KBM-7 (cell line): ENCODE results near the gene ERN1.
A peak's percentile ranks its signal among the peaks of the same experiment; 100 is the strongest.
"Not testable (repeated sequence)": the region's sequence is repeated elsewhere in the genome, so short reads cannot be mapped to it uniquely, and the experiment has no call there.

Experiments used
- DNase-seq: peaks from one replicate; pipeline ENCODE4 v3.0.0-alpha.2; 2015
- in situ Hi-C: fragments of 300-500 bp; cut with MboI; formaldehyde crosslinking; loops from 2 replicates; pipeline ENCODE4 v1.14.3; 2020; ENCODE audit warnings: low sequenced_read_pairs, low pct_unique_long_range_greater_than_20kb, mixed read lengths

Gene ERN1

DNA sequence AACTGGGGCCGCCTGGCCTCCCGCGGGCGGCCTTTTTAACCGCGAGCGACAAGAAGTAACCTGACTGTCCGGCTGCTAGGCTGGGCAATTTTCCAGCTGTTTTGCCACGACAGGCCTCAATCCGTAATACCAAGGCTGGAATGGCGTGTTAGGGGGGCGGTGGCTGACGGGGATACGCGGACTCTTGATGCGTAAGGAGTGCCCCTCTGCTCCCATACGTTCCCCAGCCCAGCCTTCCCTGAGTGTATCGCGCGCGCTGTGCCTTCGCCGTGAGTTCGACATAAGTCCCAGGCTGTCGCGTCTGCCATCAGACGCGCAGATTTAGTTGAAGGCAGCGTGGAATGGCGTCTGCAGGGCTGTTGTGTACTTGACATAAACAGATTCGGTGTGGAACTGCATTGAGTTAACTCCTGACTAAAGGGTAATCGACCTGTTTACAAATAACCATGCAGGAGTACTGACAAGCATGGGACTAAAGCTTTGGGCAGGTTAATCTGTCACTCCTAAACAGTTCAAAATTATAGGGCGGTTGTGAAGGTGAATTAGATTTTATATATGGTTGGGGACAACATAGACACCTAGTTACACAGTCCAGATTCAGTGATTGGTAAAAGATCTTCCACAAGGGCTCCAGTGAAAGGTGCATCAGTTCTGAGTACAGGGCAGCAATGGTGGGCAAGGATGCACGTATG lies 16.6 kb upstream of the ERN1 start:
- in situ Hi-C loops: loop anchor here (25.0 kb wide), 1 partner anchor 109 kb away; no protein-coding TSS in a partner anchor
- DNase-seq: peak; percentile 58

DNA sequence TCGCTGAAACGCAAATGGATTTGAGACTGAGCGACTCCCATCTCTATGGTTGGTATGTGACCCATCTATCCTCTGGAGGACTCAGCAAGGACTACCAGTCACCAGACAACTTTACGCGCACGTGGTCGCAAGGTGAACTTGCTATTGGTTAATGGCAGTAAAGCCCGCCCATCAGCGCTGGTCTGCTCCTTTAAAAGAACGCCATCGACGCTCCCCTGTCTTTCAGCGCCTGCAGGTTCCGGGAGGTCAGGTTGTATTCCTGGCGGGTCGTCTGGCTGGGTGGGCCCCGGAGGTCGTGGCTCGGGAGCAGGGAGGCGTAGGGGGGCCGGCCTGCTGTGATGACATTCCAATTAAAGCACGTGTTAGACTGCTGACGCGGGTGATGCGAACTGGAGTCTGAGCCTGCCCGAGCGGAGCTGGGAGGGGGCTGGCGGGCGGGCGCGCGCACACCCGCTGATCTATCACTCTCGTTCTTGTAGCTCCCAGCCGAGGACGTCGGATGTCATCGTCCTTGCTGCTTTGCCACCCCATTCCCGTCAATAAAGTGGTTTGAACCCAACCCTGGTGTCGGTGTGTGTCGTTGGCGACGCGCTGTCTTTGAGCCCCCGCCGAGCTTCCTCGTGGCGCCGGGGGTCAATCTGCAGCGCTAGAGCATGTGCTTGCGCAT lies 15.9 kb upstream of the ERN1 start:
- peak; percentile 98 for DNase-seq
- in situ Hi-C loops: loop anchor here (25.0 kb wide), 1 partner anchor 109 kb away; no protein-coding TSS in a partner anchor

DNA sequence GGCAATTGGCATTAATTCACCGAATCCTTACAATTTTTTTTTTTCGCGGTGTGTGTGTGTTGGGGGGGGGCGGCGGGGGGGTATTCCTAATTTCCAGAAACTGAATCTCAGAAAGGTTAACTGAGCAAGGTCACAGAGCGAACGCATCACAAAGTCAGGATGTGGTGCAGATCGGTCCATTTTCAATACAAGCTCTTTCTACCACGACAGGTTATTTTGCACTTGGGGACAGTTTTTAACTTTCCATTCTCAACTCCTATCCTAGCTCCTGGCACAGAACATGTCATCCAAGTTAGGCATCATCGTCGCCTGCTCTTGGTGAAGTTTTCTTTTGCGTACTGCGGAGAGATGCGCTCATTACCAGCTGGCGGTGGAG lies 15.4 kb upstream of the ERN1 start:
- DNase-seq: no peak
- in situ Hi-C loops: loop anchor here (25.0 kb wide), 1 partner anchor 108 kb away; no protein-coding TSS in a partner anchor

DNA sequence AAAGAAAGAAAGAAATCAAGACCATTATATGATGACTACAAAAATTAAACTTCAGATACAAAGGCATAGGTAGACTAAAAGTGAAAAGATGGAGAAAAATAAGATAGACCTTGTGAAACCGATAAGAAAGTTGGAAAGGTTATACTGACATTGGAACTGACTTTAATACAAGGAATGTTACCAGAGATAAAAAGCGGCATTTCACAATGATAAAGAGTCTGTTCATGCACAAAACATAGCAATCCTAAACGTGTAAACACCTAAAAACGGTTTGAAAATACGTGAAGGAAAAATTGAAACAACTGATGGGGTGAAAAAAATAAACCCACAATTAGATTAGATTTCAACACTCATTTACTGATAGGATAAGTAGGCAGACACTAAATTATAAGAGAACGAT lies 9.6 kb upstream of the ERN1 start:
- DNase-seq: no peak
- in situ Hi-C loops: loop anchor here (25.0 kb wide), 1 partner anchor 102 kb away; no protein-coding TSS in a partner anchor

DNA sequence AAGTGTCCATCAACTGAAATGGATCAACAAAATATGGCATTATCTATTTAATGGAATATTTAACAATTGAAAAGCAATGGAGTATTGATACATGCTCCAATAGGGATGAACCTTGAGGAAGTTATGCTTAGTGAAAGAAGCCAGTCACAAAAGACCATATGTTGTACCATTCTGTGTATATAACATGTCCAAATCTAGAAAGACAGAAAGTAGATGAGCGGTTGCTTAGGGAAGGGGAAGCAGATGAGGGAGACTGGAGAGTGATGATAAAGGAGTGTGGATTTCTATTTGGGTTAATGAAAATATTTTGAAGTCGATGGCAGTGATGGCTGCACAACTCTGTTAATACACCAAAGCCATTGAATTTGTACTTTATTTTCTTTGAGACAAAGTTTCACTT lies 8.5 kb upstream of the ERN1 start:
- no peak for DNase-seq
- in situ Hi-C loops: loop anchor here (25.0 kb wide), 1 partner anchor 101 kb away; no protein-coding TSS in a partner anchor

DNA sequence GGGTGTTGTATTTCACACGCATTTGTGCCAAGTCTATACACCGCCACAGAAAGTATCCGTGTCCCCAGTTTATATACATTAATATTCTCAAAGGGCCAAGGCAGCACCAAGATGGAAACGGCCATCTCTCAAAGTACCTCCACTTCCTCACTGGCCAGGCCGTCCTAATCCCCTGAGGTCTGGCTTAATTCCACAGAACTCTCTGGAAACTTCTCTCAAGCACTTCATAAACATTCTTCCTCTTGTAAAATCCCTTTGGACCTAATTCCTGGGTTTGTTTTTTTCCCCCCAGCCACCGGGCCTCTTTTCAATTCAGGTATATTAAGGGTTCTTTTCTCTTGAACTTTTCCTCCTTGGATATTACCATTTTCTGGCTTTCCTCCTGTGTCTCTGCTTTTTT lies 5.1 kb upstream of the ERN1 start:
- in situ Hi-C loops: loop anchor here (25.0 kb wide), 1 partner anchor 98 kb away; no protein-coding TSS in a partner anchor
- no peak for DNase-seq

DNA sequence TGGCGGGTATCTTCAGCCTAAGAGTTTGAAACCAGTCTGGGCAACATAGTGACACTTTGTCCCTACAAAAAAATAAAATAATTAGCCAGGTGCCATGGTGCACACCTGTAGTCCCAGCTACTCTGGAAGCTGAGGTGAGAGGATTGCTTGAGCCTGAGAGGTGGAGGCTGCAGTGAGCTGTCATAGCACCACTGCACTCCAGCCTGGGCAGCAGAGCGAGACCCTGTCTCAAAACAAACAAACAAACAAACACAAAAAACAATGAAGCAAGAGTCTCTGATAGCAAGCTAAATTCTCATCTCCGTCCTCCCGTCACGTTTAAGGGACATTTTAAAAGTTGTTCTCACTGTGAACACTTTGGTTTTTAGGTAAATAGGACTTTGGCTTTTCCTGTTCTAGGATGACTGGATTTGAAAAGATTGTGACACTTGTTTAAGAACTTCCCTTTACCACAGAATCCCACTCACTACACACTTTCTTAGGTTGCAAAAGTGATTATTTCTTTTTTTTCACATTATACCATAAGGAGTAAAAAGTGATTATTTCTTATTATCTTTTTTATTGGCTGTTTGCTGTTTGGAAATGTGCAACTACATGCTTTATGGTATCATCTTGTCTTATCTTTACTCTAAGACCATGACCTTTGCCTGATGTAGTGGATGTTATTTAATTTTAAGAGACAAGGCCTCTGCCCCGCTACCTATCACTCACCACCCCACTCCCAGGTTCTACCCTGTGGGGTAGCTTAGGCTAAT lies 4.4 kb upstream of the ERN1 start:
- no peak for DNase-seq
- in situ Hi-C loops: loop anchor here (25.0 kb wide), 1 partner anchor 97 kb away; no protein-coding TSS in a partner anchor

DNA sequence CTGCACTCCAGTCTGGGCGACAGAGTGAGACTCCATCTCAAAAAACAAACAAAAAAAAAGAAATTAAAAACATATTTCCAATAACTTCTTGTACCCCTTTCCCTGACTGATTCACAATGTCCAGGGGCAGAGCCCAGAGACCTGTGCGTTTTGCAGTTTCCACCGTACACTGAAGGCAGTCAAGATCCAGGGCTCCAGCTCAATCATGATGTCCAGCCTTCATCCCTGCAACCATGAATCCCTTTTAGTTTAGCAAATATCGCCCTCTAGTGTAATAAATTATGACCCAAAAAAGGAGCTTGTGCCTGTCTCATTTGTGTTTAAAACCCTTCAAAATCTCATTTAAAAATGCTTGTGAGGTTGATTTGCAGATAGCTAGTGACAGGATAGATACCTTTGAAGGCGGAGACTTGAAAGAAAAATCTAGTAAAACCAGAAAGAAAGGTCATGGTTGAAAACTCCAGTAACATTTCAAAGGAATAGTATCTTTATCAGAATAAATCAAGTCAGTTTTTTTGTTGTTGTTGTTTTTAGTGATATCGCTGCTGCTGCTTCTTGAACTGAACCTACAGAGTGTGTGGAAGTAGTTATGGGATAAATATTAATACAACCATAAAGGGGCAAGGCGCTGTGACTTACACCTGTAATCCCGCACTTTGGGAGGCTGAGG lies 3.7 kb upstream of the ERN1 start:
- peak; percentile 88 for DNase-seq
- in situ Hi-C loops: loop anchor here (25.0 kb wide), 1 partner anchor 96 kb away; no protein-coding TSS in a partner anchor

DNA sequence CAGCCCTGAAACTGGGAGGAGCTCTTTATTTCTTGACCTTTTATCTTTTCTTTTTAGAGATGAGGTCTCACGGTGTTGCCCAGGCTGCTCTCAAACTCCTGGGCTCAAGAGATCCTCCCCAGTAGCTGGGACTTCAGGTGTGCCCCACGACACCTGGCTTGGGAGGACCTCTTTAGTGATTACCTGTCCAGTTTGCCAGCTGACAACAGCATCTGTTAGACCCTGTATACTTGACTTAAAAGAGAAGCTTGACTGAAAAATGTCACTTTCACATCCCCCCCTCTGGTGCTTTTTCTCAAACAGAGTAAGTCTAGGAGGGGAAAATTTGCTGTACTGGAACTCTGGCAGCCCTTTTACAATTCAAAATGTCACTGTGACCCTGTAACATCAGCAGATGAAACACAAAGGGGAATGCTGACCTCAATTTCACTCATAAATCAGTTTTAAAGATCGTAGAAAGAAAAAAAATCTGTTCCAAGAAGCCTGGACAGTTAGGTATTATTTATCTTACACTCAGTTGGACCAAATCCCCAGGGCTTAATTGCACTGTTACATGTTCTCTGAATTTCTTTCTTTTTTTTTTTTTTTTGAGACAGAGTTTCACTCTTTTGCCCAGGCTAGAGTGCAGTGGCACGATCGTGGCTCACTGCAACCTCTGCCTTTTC lies 1.8 kb upstream of the ERN1 start:
- in situ Hi-C loops: loop anchor here (25.0 kb wide), 1 partner anchor 94 kb away; no protein-coding TSS in a partner anchor

DNA sequence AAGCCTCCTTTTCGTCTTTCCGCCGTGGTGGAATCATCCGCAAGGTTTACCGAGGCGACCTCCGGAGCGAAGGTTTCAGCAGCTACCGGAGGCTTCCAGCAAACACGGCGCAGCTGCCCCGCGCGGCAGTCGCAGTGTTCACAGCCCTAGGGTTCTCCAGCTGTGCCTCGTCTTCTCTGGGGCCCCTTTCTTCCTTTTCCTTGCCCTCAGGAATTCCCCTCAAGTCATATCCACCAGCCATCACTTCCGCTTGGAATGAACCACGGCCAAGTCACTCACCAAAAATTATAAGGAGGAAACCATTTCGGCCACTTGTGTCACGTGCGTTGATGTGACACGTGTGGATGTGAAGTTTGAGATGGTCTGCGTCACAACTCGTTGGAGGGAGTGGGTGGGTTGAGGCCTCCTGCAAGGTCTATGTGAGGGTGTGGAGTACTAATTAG lies 636 bp upstream of the ERN1 start:
- in situ Hi-C loops: loop anchor here (25.0 kb wide), 1 partner anchor 93 kb away; no protein-coding TSS in a partner anchor
- no peak for DNase-seq

More for the DNA sequence above, 1.8 kb upstream of the ERN1 start:
- DNase-seq: no peak

DNA sequence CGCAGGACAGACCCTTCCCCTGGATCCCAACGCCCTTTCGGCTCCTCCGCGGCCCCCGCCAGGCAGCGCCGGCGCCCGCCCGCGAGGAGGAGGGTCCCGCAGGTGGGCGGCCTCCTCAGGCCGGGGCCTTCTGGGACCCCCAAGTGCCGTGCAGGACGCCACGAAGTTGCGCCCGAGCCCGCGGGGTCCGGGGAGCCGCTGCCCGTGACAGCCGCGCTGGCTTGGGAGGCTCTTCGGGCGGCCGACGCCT lies 504 bp downstream of the ERN1 start:
- in situ Hi-C loops: loop anchor here (25.0 kb wide), 1 partner anchor 92 kb away; no protein-coding TSS in a partner anchor
- DNase-seq: peak; percentile 48

DNA sequence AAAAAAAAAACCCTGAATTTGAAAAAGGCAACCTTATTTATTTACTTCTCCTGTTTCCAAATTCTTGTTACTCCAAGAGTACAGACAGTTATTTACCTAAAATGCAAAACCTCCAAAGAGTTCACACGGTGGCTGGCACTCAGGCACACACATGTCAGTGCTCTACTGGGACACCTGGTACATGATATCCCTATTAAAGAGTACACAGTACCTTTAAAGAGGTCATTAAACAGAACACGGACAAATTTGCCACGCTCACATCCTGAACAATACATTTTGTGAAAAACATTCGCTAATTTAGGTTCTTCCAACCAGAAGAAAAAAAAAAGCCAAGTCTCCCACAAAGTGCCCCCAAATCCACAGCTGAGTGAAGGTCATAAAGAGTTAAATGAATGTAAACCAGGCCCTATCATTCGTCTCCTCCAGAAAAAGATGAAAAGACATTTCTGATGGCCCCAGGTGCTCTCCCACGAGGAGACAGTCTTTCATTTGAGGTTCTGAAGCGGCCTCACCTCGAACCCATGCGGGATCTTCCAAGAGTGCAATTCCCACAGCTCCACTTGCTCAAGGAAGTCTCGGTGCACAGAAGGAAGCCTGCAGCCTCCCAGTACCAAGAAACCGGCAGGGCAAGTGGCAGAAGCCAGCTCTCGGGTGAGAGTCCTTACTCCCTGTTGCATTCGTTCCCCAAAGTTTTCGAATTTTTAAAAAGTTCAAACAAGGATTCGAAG lies 993 bp downstream of the ERN1 start:
- no peak for DNase-seq
- in situ Hi-C loops: loop anchor here (25.0 kb wide), 1 partner anchor 92 kb away; no protein-coding TSS in a partner anchor

DNA sequence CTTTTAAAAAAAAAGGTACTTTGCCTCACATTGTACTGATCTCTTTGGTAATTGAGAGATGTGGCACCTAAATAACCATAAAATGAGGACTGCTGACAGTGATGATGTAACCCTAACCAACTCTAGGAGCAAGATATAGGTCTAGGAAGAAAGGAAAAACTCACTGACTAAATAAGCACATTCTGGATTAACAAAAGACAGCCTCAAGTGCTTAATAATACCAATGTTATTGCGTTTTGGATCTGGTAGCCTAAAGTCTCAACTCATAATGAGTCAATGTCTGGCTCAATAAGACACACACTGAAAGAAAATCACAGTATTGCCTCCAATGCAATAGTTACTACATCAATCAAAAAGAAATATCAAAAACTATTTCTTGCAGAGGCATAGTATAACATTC lies 3.0 kb downstream of the ERN1 start:
- no peak for DNase-seq
- in situ Hi-C loops: loop anchor here (25.0 kb wide), 1 partner anchor 90 kb away; no protein-coding TSS in a partner anchor

DNA sequence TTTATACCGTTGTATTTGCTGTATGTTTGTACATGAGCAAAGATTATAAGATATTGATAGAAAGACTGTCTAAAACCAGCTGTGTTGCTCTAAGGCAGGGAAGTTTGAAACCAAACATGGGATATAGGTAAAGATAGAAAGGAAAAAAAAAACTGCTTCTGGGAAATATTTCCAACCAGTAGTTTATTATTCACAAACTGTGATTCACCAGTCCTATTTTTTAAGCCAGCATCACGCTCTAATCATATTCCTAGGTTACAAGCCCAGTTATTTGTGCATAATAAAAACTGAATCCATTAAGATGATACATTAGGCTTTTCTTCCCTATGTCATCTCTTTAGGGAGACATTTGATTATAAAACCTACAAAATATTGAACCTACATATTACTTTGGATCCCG lies 4.0 kb downstream of the ERN1 start:
- DNase-seq: no peak
- in situ Hi-C loops: loop anchor here (25.0 kb wide), 1 partner anchor 89 kb away; no protein-coding TSS in a partner anchor

DNA sequence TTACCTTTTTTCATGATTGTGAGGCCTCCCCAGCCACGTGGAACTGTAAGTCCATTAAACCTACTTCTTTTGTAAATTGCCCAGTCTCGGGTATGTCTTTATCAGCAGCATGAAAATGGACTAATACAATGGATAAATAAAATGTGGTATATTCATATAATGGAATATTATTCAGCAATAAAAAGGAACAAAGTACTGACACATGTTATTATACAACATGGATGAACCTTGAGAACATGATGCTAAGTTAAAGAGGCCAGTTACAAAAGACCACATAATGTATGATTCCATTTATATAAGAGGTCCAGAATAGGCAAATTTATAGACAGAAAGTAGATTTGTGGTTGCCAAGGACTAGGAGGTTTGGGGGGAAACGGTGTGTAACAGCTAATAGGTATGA lies 5.3 kb downstream of the ERN1 start:
- in situ Hi-C loops: loop anchor here (25.0 kb wide), 1 partner anchor 87 kb away; no protein-coding TSS in a partner anchor

DNA sequence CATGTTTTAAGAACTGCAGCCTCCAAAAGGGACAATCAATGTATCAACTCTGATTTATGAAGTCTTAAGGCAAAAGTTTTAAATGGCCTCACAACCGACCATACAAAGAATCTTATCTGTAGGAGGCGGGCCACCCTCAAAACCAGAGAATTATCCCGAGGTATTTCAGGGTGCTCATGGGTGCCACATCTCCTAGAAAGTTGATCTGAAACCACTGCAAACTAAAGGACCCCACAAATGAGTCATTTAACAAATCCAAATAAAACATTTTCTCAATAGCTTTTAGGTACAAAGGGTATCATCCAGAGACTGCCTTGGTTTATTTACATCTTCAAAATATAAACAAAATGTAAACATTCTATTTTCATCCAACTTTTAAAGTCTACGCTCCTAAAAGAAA lies 6.8 kb downstream of the ERN1 start:
- in situ Hi-C loops: no loop called here
- DNase-seq: no peak

More for the DNA sequence above, 5.3 kb downstream of the ERN1 start:
- no peak for DNase-seq

DNA sequence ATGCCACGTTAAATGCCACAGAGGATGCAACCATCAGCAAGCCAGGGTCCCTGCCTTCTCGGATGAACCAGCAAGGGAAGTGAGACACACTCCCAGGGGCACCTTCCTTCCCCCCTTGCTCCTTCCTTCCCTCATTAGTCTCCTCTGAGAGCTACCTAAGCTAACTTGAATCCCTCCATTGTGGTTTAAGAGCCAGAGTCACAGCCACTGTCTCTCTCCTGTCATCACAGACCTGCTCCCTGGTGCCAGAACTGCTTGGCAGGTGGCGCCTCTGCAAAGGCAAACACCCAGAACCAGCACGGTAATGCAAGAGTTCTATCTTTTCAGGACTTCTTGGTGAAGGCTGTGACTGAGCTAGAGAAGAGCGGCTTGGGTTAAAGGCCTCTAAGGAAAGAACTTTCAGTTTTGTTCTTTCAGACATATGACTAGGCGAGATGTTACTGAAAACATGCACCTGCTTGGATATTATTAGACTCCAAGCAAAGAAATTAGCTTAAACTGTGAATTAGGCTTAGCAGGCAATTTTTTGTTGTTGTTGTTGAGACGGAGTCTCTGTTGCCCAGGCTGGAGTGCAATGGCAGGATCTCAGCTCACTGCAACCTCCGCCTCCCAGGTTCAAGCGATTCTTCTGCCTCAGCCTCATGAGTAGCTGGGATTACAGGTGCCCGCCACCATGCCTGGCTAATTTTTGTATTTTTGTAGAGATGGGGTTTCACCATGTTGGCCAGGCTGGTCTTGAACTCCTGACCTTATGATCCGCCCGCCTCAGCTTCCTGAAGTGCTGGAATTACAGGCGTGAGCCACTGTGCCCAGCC lies 8.8 kb downstream of the ERN1 start:
- in situ Hi-C loops: not testable (repeated sequence)

More for the DNA sequence above, 8.8 kb downstream of the ERN1 start:
- not testable (repeated sequence) for DNase-seq
